AG09319 (cell line): ENCODE measurements around the gene RC3H1.

ENCODE experiments used
- DNase-seq: peaks from one replicate; pipeline ENCODE4 v3.0.0-alpha.2; 2010; ENCODE audit warnings: low read depth; ENCODE audit errors: extremely low read depth
- CTCF ChIP-seq: IDR thresholded peaks from 2 replicates; pipeline ENCODE4 v1.5.1; 2011; ENCODE audit warnings: low read depth, mild to moderate bottlenecking, inconsistent platforms, low read length, moderate library complexity

The RC3H1 gene

DNA sequence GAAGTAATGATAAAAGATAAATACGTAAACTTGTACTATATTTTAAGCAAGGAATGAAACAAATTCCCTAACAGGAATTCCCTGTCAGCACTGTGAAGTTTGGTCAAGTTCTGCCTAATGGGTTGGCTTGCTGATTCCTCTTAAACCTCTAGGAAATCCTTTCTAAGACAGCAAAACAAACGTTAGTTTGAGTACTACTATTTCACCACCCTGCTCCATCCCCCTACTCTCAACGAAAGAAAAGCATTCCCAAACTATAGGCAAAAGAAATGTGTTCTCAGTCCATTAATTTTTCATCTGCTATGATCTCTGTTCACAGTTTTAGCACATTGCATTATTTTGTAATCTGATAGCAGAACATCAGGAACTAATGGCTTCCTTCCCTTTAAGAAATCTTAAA lies 121.2 kb downstream of the RC3H1 start:
- no peak for DNase-seq
- no peak for TF ChIP-seq CTCF

DNA sequence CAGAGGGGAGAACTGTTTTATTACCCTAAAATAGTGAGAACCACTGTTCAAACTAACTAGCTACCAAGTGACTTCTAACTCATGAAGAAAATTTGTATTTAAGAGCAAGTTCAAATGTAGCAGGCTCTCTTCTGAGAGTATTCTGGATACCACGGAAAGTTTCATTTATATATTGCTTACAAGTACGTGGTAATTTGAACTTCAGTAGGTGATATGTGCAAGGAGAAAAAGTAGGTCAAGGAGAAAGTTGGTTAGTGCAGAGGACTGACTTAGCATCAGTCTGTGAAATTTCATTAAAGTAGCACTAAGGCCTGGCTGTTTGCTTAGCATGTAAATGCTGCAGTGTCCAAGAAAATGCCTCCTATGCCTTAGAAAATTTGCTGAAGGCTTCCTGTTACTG lies 121.7 kb downstream of the RC3H1 start:
- no peak for TF ChIP-seq CTCF

GRCh38 chr1:173894189-173894588 lies 128.0 kb downstream of the RC3H1 start:
- no peak for DNase-seq
- no peak for TF ChIP-seq CTCF

More for the DNA sequence above, 121.7 kb downstream of the RC3H1 start:
- no peak for DNase-seq

GRCh38 chr1:173893611-173894010 lies 128.5 kb downstream of the RC3H1 start:
- TF ChIP-seq CTCF, result no peak
- no peak for DNase-seq

DNA sequence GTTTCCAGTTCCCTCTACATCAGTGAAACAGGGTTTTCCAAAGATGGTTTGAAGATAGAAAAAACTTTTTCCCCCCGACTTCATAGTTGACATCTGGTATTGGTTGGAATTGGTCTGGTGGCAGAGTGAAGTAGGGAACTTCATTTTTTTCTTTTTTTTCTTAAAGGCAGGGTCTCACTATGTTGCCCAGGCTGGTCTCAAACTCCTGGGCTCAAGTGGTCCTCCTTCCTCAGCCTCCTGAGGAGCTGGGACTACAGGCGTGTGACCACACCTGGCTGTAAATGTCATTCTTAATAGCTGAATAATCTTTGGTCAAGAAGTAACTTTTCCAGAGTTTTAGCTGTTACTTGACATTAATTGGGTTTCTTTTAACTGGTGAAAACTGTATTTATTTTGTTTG lies 132.3 kb downstream of the RC3H1 start:
- no peak for TF ChIP-seq CTCF
- no peak for DNase-seq

DNA sequence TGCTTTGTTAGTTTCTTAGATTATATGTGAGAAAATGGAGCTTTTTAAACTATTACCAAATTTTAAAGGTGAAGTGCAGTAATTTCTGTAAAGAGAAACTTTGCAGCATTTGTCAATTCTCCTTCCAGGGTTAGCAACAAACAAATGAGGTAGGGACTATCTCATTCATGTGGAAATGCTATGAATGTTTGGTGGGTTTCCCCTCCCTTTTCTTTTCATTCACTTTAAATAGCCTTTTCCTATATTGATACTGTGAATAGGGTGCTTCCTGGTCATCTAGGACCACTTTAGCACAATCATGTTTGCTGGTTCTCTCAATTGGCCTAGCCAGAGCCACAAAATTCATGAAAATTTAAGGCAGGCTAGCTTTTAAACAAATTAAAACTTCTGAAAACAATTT lies 133.4 kb downstream of the RC3H1 start:
- TF ChIP-seq CTCF, result no peak
- DNase-seq, result no peak

DNA sequence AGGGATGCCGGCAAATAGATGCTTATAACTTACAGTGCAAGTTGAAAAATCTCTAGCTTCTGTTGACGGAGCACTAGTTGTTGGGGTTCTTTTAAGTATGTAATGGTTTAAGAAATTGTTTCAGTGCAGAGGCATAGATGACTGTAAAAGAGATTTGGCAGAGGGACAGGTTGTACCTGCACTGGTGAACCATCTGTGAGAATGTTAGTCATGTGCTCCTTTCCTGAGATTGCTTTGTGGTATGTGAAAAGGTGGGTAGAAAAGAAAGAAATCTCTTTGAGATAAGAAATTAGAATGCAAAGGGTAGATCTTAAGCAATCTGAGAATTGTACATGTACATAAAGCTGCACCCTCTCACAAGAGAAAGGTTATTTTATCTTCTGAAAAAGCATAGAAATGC lies 134.5 kb downstream of the RC3H1 start:
- no peak for TF ChIP-seq CTCF
- no peak for DNase-seq
